ENCODE measurements around the gene CATSPERD. TPM values are rescaled to one million over a fixed set of nuclear protein-coding genes. Genes with fewer than 3 reads are reported as not detected.

Gene CATSPERD
- total and polyA plus RNA-seq, 9 of the 15 experiments (the other 6 are each of a cell fraction or from before 2014, with no cell fraction given), result not detected

DNA sequence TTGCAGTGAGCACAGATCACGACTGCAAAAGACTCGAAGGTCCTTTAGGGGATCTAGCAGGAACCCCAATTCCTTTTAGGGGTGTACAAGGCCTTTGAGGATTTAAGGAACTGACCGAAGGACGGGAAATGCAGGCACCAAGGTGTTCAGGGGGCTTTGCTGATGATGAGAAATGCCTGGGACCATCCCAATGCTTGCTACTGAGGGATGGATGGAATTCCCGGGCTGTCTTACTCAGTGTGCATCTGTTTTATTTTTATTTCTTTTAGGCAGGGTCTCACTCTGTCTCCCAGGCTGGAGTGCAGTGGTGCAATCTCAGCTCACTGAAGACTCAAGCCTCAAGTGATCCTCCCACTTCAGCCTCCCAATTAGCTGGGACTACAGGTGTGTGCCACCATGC, 52.8 kb downstream of the CATSPERD start:
- TF ChIP-seq ZSCAN29 (IDR thresholded peaks at IDR 0.05) (no peak), LEF1 (IDR thresholded peaks at IDR 0.05) (0 out of 2 replicates have a peak, but pooled peaks have one; percentile 10), ZNF124 (CRISPR knock-in tag; IDR thresholded peaks at IDR 0.05) (no peak), TRIM28 (IDR thresholded peaks at IDR 0.05) (peak; percentile 22; the same call in 1 of the 2 replicates), POLR3G (IDR thresholded peaks at IDR 0.05; ENCODE audit: extremely low read depth, insufficient read length, insufficient replicate concordance) (no peak), ZNF431 (CRISPR knock-in tag; IDR thresholded peaks at IDR 0.05) (no peak), NFRKB (IDR thresholded peaks at IDR 0.05; ENCODE audit: low read depth) (peak; percentile 41; the same call in 1 of the 2 replicates), ZSCAN32 (CRISPR knock-in tag; IDR thresholded peaks at IDR 0.05) (no peak), POLR2AphosphoS2 (IDR thresholded peaks at IDR 0.05; ENCODE audit: low read length) (no peak), CREBBP (IDR thresholded peaks at IDR 0.05; ENCODE audit: low read depth, low read length) (no peak), POLR2H (tag; IDR thresholded peaks at IDR 0.05; ENCODE audit: low read depth) (no peak), SMARCA5 (IDR thresholded peaks at IDR 0.05) (no peak), HDAC3 (IDR thresholded peaks at IDR 0.05; ENCODE audit: borderline replicate concordance, partially characterized antibody) (no peak), SMARCC2 (IDR thresholded peaks at IDR 0.05; ENCODE audit: low read depth) (no peak)
- TF ChIP-seq, protein P1, sequence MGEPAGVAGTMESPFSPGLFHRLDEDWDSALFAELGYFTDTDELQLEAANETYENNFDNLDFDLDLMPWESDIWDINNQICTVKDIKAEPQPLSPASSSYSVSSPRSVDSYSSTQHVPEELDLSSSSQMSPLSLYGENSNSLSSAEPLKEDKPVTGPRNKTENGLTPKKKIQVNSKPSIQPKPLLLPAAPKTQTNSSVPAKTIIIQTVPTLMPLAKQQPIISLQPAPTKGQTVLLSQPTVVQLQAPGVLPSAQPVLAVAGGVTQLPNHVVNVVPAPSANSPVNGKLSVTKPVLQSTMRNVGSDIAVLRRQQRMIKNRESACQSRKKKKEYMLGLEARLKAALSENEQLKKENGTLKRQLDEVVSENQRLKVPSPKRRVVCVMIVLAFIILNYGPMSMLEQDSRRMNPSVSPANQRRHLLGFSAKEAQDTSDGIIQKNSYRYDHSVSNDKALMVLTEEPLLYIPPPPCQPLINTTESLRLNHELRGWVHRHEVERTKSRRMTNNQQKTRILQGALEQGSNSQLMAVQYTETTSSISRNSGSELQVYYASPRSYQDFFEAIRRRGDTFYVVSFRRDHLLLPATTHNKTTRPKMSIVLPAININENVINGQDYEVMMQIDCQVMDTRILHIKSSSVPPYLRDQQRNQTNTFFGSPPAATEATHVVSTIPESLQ (CRISPR knock-in tag; IDR thresholded peaks at IDR 0.05), result no peak
- TF ChIP-seq, protein P2, sequence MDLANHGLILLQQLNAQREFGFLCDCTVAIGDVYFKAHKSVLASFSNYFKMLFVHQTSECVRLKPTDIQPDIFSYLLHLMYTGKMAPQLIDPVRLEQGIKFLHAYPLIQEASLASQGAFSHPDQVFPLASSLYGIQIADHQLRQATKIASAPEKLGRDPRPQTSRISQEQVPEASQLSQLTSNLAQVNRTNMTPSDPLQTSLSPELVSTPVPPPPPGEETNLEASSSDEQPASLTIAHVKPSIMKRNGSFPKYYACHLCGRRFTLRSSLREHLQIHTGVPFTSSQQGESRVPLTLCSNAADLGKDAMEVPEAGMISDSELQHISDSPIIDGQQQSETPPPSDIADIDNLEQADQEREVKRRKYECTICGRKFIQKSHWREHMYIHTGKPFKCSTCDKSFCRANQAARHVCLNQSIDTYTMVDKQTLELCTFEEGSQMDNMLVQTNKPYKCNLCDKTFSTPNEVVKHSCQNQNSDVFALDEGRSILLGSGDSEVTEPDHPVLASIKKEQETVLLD (IDR thresholded peaks at IDR 0.05), result no peak
- 77% methylated on average over 5 of the region's 5 CpGs for WGBS (ENCODE audit: insufficient coverage, low coverage, missing lambda C conversion rate)
- in situ Hi-C loops (cut with MboI), result no loop called here
- ChIA-PET CTCF (ENCODE audit: low intra/inter-chr PET ratio) (interaction anchor here (0.6 to 1.8 kb wide), 6 partner anchors 17 to 250 kb away, joined by 3 to 18 read pairs (median 8); no protein-coding TSS in a partner anchor), POLR2A (interaction anchor here (0.6 to 1.2 kb wide), 5 partner anchors 10 to 55 kb away, joined by 3 to 4 read pairs (median 3); no protein-coding TSS in a partner anchor)
- FAIRE-seq (no peak), ATAC-seq (no peak; the same call in 2 of the 3 replicates), DNase-seq (ENCODE audit: extremely low read depth in 1 of 4, low spot score in 3 of 4) (no peak)
- Histone ChIP-seq H3K27me3 (ENCODE audit: control insufficient read depth in 2 of 2, insufficient read depth in 2 of 2, low read length in 2 of 2) (peaks cover 2 to 11% of the 10 kb centered on the region in 2 experiments; a peak in 2 of 5 replicates), H2AFZ (ENCODE audit: low read depth, low read length) (peak overlapping the region; percentile 79), H3K9me3 (replicated peaks; ENCODE audit: control insufficient read depth, insufficient read depth, low read depth, low read length) (no peaks in the 10 kb centered on the region), H4K20me1 (replicated peaks; ENCODE audit: control insufficient read depth, insufficient read depth, low read length) (no peaks in the 10 kb centered on the region), H3K9me1 (ENCODE audit: control insufficient read depth, insufficient read depth, low read length) (no peaks in the 10 kb centered on the region), H3K9ac (ENCODE audit: insufficient read depth in 1 of 2, low read depth in 2 of 2, low read length in 2 of 2) (no peak overlapping the region), H3K27ac (ENCODE audit: extremely low read depth, low read depth, low read length) (no peak overlapping the region), H3K4me3 (no peak overlapping the region), H3K4me1 (replicated peaks in 1 of 2; ENCODE audit: control insufficient read depth in 2 of 2, insufficient read depth in 2 of 2, low read length in 2 of 2) (peaks cover 0 to 10% of the 10 kb centered on the region in 2 experiments; a peak in 4 of 5 replicates), H3K36me3 (ENCODE audit: control insufficient read depth, insufficient read depth, low read length) (no peaks in the 10 kb centered on the region), H3K4me2 (ENCODE audit: insufficient read depth, low read length) (no peak overlapping the region), H3K79me2 (ENCODE audit: control insufficient read depth, insufficient read depth, low read length) (no peaks in the 10 kb centered on the region)
- intact Hi-C loops (cut with micrococcal nuclease), result no loop called here
- no TSS peak for BruUV-seq (replicated peaks)

All from K562 (cell line).